WTC11 (cell line): Measurements from ENCODE around the gene KIF26A. TPM values are rescaled to one million over a fixed set of nuclear protein-coding genes. Genes with fewer than 3 reads are reported as not detected.

Experiments used
- AR ChIP-seq: fragments of 250-450 bp; sonication (Bioruptor Pico); IDR thresholded peaks from 2 replicates; pipeline ENCODE4 v1.9.0; 2021; ENCODE audit warnings: mild to moderate bottlenecking
- ATF3 ChIP-seq: sonication (generic); formaldehyde crosslinking; conservative IDR thresholded peaks from 2 replicates; pipeline ENCODE4 v1.8.1; 2022; ENCODE audit warnings: mild to moderate bottlenecking, missing genetic modification reagents
- ATF6 ChIP-seq: sonication (generic); formaldehyde crosslinking; IDR thresholded peaks from 2 replicates; pipeline ENCODE4 v1.8.1; 2023; ENCODE audit warnings: mild to moderate bottlenecking, missing genetic modification reagents
- CREM ChIP-seq: sonication (generic); formaldehyde crosslinking; IDR thresholded peaks from 2 replicates; pipeline ENCODE4 v1.8.1; 2022; ENCODE audit warnings: mild to moderate bottlenecking, missing genetic modification reagents, moderate library complexity
- ELF4 ChIP-seq: sonication (generic); formaldehyde crosslinking; IDR thresholded peaks from 2 replicates; pipeline ENCODE4 v1.8.1; 2022; ENCODE audit warnings: low read depth, mild to moderate bottlenecking, moderate library complexity, missing genetic modification reagents
- FOXP4 ChIP-seq: sonication (generic); formaldehyde crosslinking; IDR thresholded peaks from 2 replicates; pipeline ENCODE4 v1.8.0; 2022; ENCODE audit warnings: mild to moderate bottlenecking, missing genetic modification reagents
- GTF2I ChIP-seq: fragments of 250-450 bp; sonication (Bioruptor Pico); conservative IDR thresholded peaks from 2 replicates; pipeline ENCODE4 v1.4.0; 2021; ENCODE audit warnings: mild to moderate bottlenecking
- IRF2 ChIP-seq: sonication (generic); formaldehyde crosslinking; IDR thresholded peaks from 2 replicates; pipeline ENCODE4 v1.8.0; 2022; ENCODE audit warnings: low read depth, missing genetic modification reagents, borderline replicate concordance
- JUN ChIP-seq: sonication (generic); formaldehyde crosslinking; IDR thresholded peaks from 2 replicates; pipeline ENCODE4 v1.8.0; 2023; ENCODE audit warnings: mild to moderate bottlenecking, missing genetic modification reagents
- MLX ChIP-seq: sonication (generic); formaldehyde crosslinking; IDR thresholded peaks from 2 replicates; pipeline ENCODE4 v1.8.1; 2023; ENCODE audit warnings: mild to moderate bottlenecking, missing genetic modification reagents, moderate library complexity
- MXD4 ChIP-seq: fragments of 250-450 bp; sonication (Bioruptor Pico); IDR thresholded peaks from 2 replicates; pipeline ENCODE4 v1.8.0; 2021; ENCODE audit warnings: mild to moderate bottlenecking, moderate library complexity, borderline replicate concordance
- NFATC4 ChIP-seq: fragments of 250-450 bp; sonication (Bioruptor Pico); IDR thresholded peaks from 2 replicates; pipeline ENCODE4 v1.9.0; 2021; ENCODE audit warnings: mild to moderate bottlenecking
- NFE2L1 ChIP-seq: sonication (generic); formaldehyde crosslinking; IDR thresholded peaks from 2 replicates; pipeline ENCODE4 v1.8.1; 2023; ENCODE audit warnings: missing genetic modification reagents
- NFYB ChIP-seq: sonication (generic); formaldehyde crosslinking; conservative IDR thresholded peaks from 2 replicates; pipeline ENCODE4 v1.8.0; 2022; ENCODE audit warnings: low read depth, missing genetic modification reagents
- OVOL2 ChIP-seq: fragments of 250-450 bp; sonication (Bioruptor Pico); IDR thresholded peaks from 2 replicates; pipeline ENCODE4 v1.9.0; 2021; ENCODE audit warnings: mild to moderate bottlenecking, borderline replicate concordance
- PRRX2 ChIP-seq: fragments of 250-450 bp; sonication (Bioruptor Pico); IDR thresholded peaks from 2 replicates; pipeline ENCODE4 v1.8.0; 2021; ENCODE audit warnings: mild to moderate bottlenecking
- SMAD3 ChIP-seq: sonication (generic); formaldehyde crosslinking; IDR thresholded peaks from 2 replicates; pipeline ENCODE4 v1.8.0; 2022; ENCODE audit warnings: missing genetic modification reagents, mild to moderate bottlenecking, borderline replicate concordance
- SOX15 ChIP-seq: fragments of 250-450 bp; sonication (Bioruptor Pico); IDR thresholded peaks from 2 replicates; pipeline ENCODE4 v1.9.0; 2021; ENCODE audit warnings: mild to moderate bottlenecking
- TCF7 ChIP-seq: sonication (generic); formaldehyde crosslinking; IDR thresholded peaks from 2 replicates; pipeline ENCODE4 v1.8.0; 2022; ENCODE audit warnings: mild to moderate bottlenecking, low read depth, missing genetic modification reagents, moderate library complexity
- TP53 ChIP-seq: sonication (generic); formaldehyde crosslinking; IDR thresholded peaks from 2 replicates; pipeline ENCODE4 v1.8.1; 2023; ENCODE audit warnings: mild to moderate bottlenecking, missing genetic modification reagents
- USF1 ChIP-seq: sonication (generic); formaldehyde crosslinking; IDR thresholded peaks from 2 replicates; pipeline ENCODE4 v1.8.0; 2022; ENCODE audit warnings: mild to moderate bottlenecking, missing genetic modification reagents
- USF2 ChIP-seq: sonication (generic); formaldehyde crosslinking; IDR thresholded peaks from 2 replicates; pipeline ENCODE4 v1.8.1; 2023; ENCODE audit warnings: mild to moderate bottlenecking, missing genetic modification reagents, moderate library complexity
- ZBTB21 ChIP-seq: sonication (generic); formaldehyde crosslinking; IDR thresholded peaks from 2 replicates; pipeline ENCODE4 v1.8.1; 2023; ENCODE audit warnings: mild to moderate bottlenecking, missing genetic modification reagents, borderline replicate concordance
- ZNF121 ChIP-seq: sonication (generic); formaldehyde crosslinking; IDR thresholded peaks from 2 replicates; pipeline ENCODE4 v1.8.0; 2023; ENCODE audit warnings: missing genetic modification reagents
- ZNF138 ChIP-seq: sonication (generic); formaldehyde crosslinking; conservative IDR thresholded peaks from 2 replicates; pipeline ENCODE4 v1.8.1; 2022; ENCODE audit warnings: mild to moderate bottlenecking, moderate library complexity, missing genetic modification reagents
- ZNF219 ChIP-seq: sonication (generic); formaldehyde crosslinking; IDR thresholded peaks from 2 replicates; pipeline ENCODE4 v1.8.0; 2023; ENCODE audit warnings: missing genetic modification reagents, mild to moderate bottlenecking, borderline replicate concordance
- ZNF232 ChIP-seq: sonication (generic); formaldehyde crosslinking; IDR thresholded peaks from 2 replicates; pipeline ENCODE4 v1.8.0; 2022; ENCODE audit warnings: mild to moderate bottlenecking, missing genetic modification reagents
- ZNF263 ChIP-seq: sonication (generic); formaldehyde crosslinking; IDR thresholded peaks from 2 replicates; pipeline ENCODE4 v1.8.1; 2022; ENCODE audit warnings: low read depth, mild to moderate bottlenecking, moderate library complexity, missing genetic modification reagents
- ZNF416 ChIP-seq: fragments of 250-450 bp; sonication (Bioruptor Pico); IDR thresholded peaks from 2 replicates; pipeline ENCODE4 v1.9.0; 2021; ENCODE audit warnings: mild to moderate bottlenecking, inconsistent platforms
- ZNF425 ChIP-seq: fragments of 250-450 bp; sonication (Bioruptor Pico); conservative IDR thresholded peaks from 2 replicates; pipeline ENCODE4 v1.9.0; 2021; ENCODE audit warnings: mild to moderate bottlenecking
- total RNA-seq: library from RNA; stranded (reverse); gene quantifications from 3 replicates; pipeline ENCODE4 v1.2.3, GENCODE V29; 2021

The KIF26A gene
- total RNA-seq, 1 experiment from 2014 or later, result 53.4 TPM

- TF ChIP-seq AR (CRISPR knock-in tag), result no peak
- TF ChIP-seq USF1, result peak; percentile 5; the same call in 1 of the 2 replicates
- no peak for TF ChIP-seq CREM
- TF ChIP-seq ZNF121, result no peak
- TF ChIP-seq ATF3, result no peak
- TF ChIP-seq MLX (CRISPR knock-in tag), result no peak
- TF ChIP-seq JUN (CRISPR knock-in tag), result no peak
- no peak for TF ChIP-seq IRF2
- TF ChIP-seq ZNF219 (CRISPR knock-in tag), result no peak; the same call in 1 of the 2 replicates
- TF ChIP-seq PRRX2 (CRISPR knock-in tag), result no peak
- no peak for TF ChIP-seq MXD4 (CRISPR knock-in tag)
- no peak for TF ChIP-seq GTF2I (CRISPR knock-in tag)
- no peak for TF ChIP-seq ZBTB21
- no peak for TF ChIP-seq ELF4 (CRISPR knock-in tag)
- TF ChIP-seq USF2 (CRISPR knock-in tag), result 0 out of 2 replicates have a peak, but pooled peaks have one; percentile 6
- no peak for TF ChIP-seq SMAD3 (CRISPR knock-in tag)
- TF ChIP-seq SOX15 (CRISPR knock-in tag), result no peak
- no peak for TF ChIP-seq ZNF232 (CRISPR knock-in tag)
- TF ChIP-seq TP53 (CRISPR knock-in tag), result no peak
- TF ChIP-seq ZNF263 (CRISPR knock-in tag), result no peak
- TF ChIP-seq NFYB (CRISPR knock-in tag), result 0 out of 2 replicates have a peak, but pooled peaks have one; percentile 15
- TF ChIP-seq ZNF425 (CRISPR knock-in tag), result no peak
- TF ChIP-seq ATF6 (CRISPR knock-in tag), result no peak
- TF ChIP-seq OVOL2 (CRISPR knock-in tag), result no peak
- TF ChIP-seq TCF7 (CRISPR knock-in tag), result no peak
- TF ChIP-seq FOXP4 (CRISPR knock-in tag), result no peak
- no peak for TF ChIP-seq NFE2L1 (CRISPR knock-in tag)
- TF ChIP-seq ZNF416, result no peak
- TF ChIP-seq ZNF138, result no peak
- no peak for TF ChIP-seq NFATC4 (CRISPR knock-in tag)
Measured at GRCh38 chr14:104138098-104138717, at the start of gene KIF26A (continued).
